NCI-H146 treated with DMSO at 0.1 percent for 48 hours (cell line): Measurements from ENCODE around the gene USP40.

Experiments used
- DNase-seq: peaks from one replicate; lab custom pipeline; 2025; ENCODE audit not compliant: unreplicated experiment; lab: John Stamatoyannopoulos, UW

USP40 gene

GRCh38 chr2:233501198-233502076 is 65.1 kb downstream of the USP40 start:
- DNase-seq, result no peak

- no peak for DNase-seq
Measured at GRCh38 chr2:233499928-233500327, 66.7 kb downstream of the USP40 start.

GRCh38 chr2:233498126-233498525 is 68.5 kb downstream of the USP40 start:
- DNase-seq, result no peak

- DNase-seq, result no peak
Measured at GRCh38 chr2:233497692-233498091, 68.9 kb downstream of the USP40 start.

- no peak for DNase-seq
Measured at GRCh38 chr2:233495503-233496496, 70.8 kb downstream of the USP40 start.

GRCh38 chr2:233492751-233493150 is 73.8 kb downstream of the USP40 start:
- no peak for DNase-seq

- no peak for DNase-seq
Measured at GRCh38 chr2:233492078-233492477, 74.5 kb downstream of the USP40 start.

GRCh38 chr2:233491326-233491725 is 75.3 kb downstream of the USP40 start:
- DNase-seq, result no peak

GRCh38 chr2:233490831-233491230 is 75.8 kb downstream of the USP40 start:
- DNase-seq, result no peak

- DNase-seq, result no peak
Measured at GRCh38 chr2:233489666-233490065, 76.9 kb downstream of the USP40 start.

GRCh38 chr2:233489143-233489542 is 77.4 kb downstream of the USP40 start:
- no peak for DNase-seq

GRCh38 chr2:233487748-233488345 is 78.7 kb downstream of the USP40 start:
- DNase-seq, result no peak

GRCh38 chr2:233486778-233487552 is 79.6 kb downstream of the USP40 start:
- no peak for DNase-seq

- DNase-seq, result no peak
Measured at GRCh38 chr2:233486357-233486756, 80.2 kb downstream of the USP40 start.

GRCh38 chr2:233485726-233486125 is 80.9 kb downstream of the USP40 start:
- no peak for DNase-seq

GRCh38 chr2:233482616-233483015 is 84.0 kb downstream of the USP40 start:
- DNase-seq, result no peak

GRCh38 chr2:233481368-233482142 is 85.0 kb downstream of the USP40 start:
- DNase-seq, result peak; percentile 11

- peak; percentile 53 for DNase-seq
Measured at GRCh38 chr2:233480490-233481202, 85.9 kb downstream of the USP40 start.
